ENCODE measurements around the gene TCEAL4. TPM values are rescaled to one million over a fixed set of nuclear protein-coding genes. Genes with fewer than 3 reads are reported as not detected.

TCEAL4 gene
- total RNA-seq, 2 donors from 2014 or later, result 12.9 to 17.7 TPM

DNA sequence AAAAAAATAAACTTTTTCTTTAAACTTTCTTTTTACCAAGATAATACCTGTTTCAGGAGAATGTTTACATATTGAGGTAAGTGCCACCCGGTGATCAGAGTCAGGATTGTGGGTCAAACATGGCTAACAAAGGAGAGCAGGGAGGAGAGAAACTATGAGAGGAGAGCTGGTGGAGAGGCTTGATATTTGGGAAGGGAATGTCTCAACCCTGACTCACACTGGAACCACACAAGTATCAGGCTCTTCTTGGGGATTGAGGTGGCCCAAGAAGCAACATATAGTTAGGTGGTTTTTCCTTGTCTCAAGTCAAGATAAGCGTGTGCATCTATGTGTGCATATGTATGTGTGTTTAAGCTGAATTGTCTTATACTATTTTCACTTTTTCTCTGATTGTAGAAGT lies 50.1 kb downstream of the TCEAL4 start:
- no peak overlapping the region for H3K4me3 Mint-ChIP-seq
- no peak for DNase-seq
- H3K27ac Mint-ChIP-seq, result no peak overlapping the region
- no peaks in the 10 kb centered on the region for H3K9me3 Mint-ChIP-seq
- no peaks in the 10 kb centered on the region for H3K36me3 Mint-ChIP-seq (ENCODE audit: insufficient read depth in 2 of 2)
- H3K4me1 Mint-ChIP-seq (ENCODE audit: low read depth), result no peaks in the 10 kb centered on the region
- H3K27me3 Mint-ChIP-seq (ENCODE audit: low read depth), result no peaks in the 10 kb centered on the region
- ATAC-seq (replicated peaks in 1 of 2), result no peak

Other genes starting within 250 kb of the TCEAL4 start
- 1 to 10 TPM; 1.6 to 3.5 TPM for gene TCEAL9, start 229.0 kb upstream of the TCEAL4 start, total RNA-seq
- 10 to 100 TPM; 17.3 to 33.0 TPM for gene BEX3, start 209.0 kb upstream of the TCEAL4 start, total RNA-seq
- gene RAB40A, start 66.0 kb upstream of the TCEAL4 start, total RNA-seq, result under 1 TPM; 0.21 to 0.36 TPM
- gene TCEAL3, start 22.4 kb downstream of the TCEAL4 start, total RNA-seq, result 1 to 10 TPM; 5.9 to 6.5 TPM
- gene TCEAL1, start 43.5 kb downstream of the TCEAL4 start, total RNA-seq, result 1 to 10 TPM; 6.1 to 8.7 TPM
- 100 to 1,000 TPM; 154 to 171 TPM for gene MORF4L2, start 101.2 kb downstream of the TCEAL4 start, total RNA-seq
- under 1 TPM in 1 of 2 donors, not detected in 1; 0.46 TPM for gene TMEM31, start 125.4 kb downstream of the TCEAL4 start, total RNA-seq
- gene PLP1, start 191.3 kb downstream of the TCEAL4 start, total RNA-seq, result not detected
- gene RAB9B, start 246.7 kb downstream of the TCEAL4 start, total RNA-seq, result under 1 TPM; 0.88 to 0.96 TPM